COLO668 (cell line): ENCODE measurements around the gene KAT6B.
"Not testable (repeated sequence)": the region's sequence is repeated elsewhere in the genome, so short reads cannot be mapped to it uniquely, and the experiment has no call there.

ENCODE experiments used
- DNase-seq: peaks from one replicate; lab custom pipeline; 2025; ENCODE audit not compliant: unreplicated experiment; lab: John Stamatoyannopoulos, UW

Gene KAT6B

GRCh38 chr10:75032119-75032518 lies 205.7 kb downstream of the KAT6B start:
- no peak for DNase-seq

GRCh38 chr10:75032813-75033212 lies 206.4 kb downstream of the KAT6B start:
- DNase-seq: no peak

GRCh38 chr10:75033399-75034130 lies 207.2 kb downstream of the KAT6B start:
- DNase-seq: no peak

- no peak for DNase-seq
Measured at GRCh38 chr10:75034131-75034512, 207.7 kb downstream of the KAT6B start.

GRCh38 chr10:75034714-75035258 lies 208.4 kb downstream of the KAT6B start:
- no peak for DNase-seq

GRCh38 chr10:75035975-75036708 lies 209.7 kb downstream of the KAT6B start:
- DNase-seq: no peak

GRCh38 chr10:75037171-75038153 lies 211.1 kb downstream of the KAT6B start:
- DNase-seq: no peak

GRCh38 chr10:75038335-75038734 lies 211.9 kb downstream of the KAT6B start:
- DNase-seq: no peak

GRCh38 chr10:75040576-75040975 lies 214.2 kb downstream of the KAT6B start:
- DNase-seq: peak; percentile 73

GRCh38 chr10:75042292-75042974 lies 216.0 kb downstream of the KAT6B start:
- DNase-seq: peak; percentile 28

- no peak for DNase-seq
Measured at GRCh38 chr10:75043256-75044131, 217.1 kb downstream of the KAT6B start.

GRCh38 chr10:75048669-75049098 lies 222.3 kb downstream of the KAT6B start:
- no peak for DNase-seq

GRCh38 chr10:75049316-75050148 lies 223.1 kb downstream of the KAT6B start:
- DNase-seq: no peak

GRCh38 chr10:75050149-75050919 lies 223.9 kb downstream of the KAT6B start:
- DNase-seq: no peak

- no peak for DNase-seq
Measured at GRCh38 chr10:75051308-75051707, 224.9 kb downstream of the KAT6B start.

- DNase-seq: not testable (repeated sequence)
Measured at GRCh38 chr10:75055896-75056406, 229.6 kb downstream of the KAT6B start.

- DNase-seq: no peak
Measured at GRCh38 chr10:75057680-75058079, 231.3 kb downstream of the KAT6B start.

- DNase-seq: no peak
Measured at GRCh38 chr10:75058161-75058560, 231.8 kb downstream of the KAT6B start.
